ENCODE results near the gene NT5DC1. TPM values are rescaled to one million over a fixed set of nuclear protein-coding genes. Genes with fewer than 3 reads are reported as not detected.

The NT5DC1 gene
- total and polyA plus RNA-seq, 7 experiments from 2014 or later = 30.5 to 53.4 (median 45.8) TPM

DNA sequence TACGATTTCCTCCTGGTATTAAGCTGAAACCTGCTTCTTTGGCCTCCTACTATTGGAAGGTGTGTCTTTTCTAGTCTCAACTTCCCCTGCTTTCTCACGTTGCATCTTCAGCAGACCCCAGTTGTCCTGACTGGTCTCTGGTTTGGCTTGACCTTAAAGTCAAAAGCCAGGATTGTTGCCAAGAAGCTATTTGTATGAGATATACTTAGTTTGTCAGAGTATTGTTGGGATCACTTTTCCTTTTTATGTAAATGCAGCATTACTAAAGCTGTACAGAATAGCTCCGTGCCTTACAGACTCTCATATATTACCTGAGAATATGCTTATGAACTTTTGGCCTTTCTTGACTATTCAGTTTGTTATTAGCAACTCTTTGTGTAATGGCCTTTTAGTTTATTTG, 92.1 kb downstream of the NT5DC1 start:
- ChIA-PET CTCF (no interaction called here), POLR2A (no interaction called here)
- no peaks in the 10 kb centered on the region for H3K4me1 ChIP-seq (ENCODE audit: control insufficient read depth in 2 of 2, insufficient read depth in 2 of 2, low read length in 2 of 2)

GRCh38 chr6:116196841-116197240, 96.2 kb downstream of the NT5DC1 start:
- Histone ChIP-seq H3K36me3 (ENCODE audit: control insufficient read depth in 2 of 3, insufficient read depth in 3 of 3, low read length in 3 of 3) (no peaks in the 10 kb centered on the region), H3K4me3 (ENCODE audit: low read length) (no peak overlapping the region), H3K9me3 (ENCODE audit: control insufficient read depth in 2 of 3, low read length in 3 of 3) (no peaks in the 10 kb centered on the region), H3K27me3 (ENCODE audit: control insufficient read depth in 2 of 2, insufficient read depth in 2 of 2, low read length in 2 of 2) (no peaks in the 10 kb centered on the region), H3K4me1 (ENCODE audit: control insufficient read depth in 2 of 2, insufficient read depth in 2 of 2, low read length in 2 of 2) (no peaks in the 10 kb centered on the region), H3K27ac (ENCODE audit: low read depth, low read length) (no peak overlapping the region)
- POLR2A ChIA-PET = interaction anchor here (0.6 kb wide), 1 partner anchor 385 kb away, joined by 3 read pairs; no protein-coding TSS in a partner anchor
- DNase-seq (no peak), ATAC-seq (no peak)
- intact Hi-C loops (cut with micrococcal nuclease) = no loop called here
- Mint-ChIP-seq H3K9me3 (no peaks in the 10 kb centered on the region), H3K36me3 (peaks cover 0 to 29% (median 8%) of the 10 kb centered on the region in 5 donors), H3K27me3 (no peaks in the 10 kb centered on the region), H3K4me1 (peaks cover 0 to 11% (median 0%) of the 10 kb centered on the region in 7 donors), H3K4me3 (no peak overlapping the region), H3K27ac (no peak overlapping the region)
- CTCF ChIA-PET = no interaction called here

More for the DNA sequence above, 92.1 kb downstream of the NT5DC1 start:
- Mint-ChIP-seq H3K36me3 (peaks cover 0 to 36% (median 16%) of the 10 kb centered on the region in 5 donors), H3K27me3 (no peaks in the 10 kb centered on the region), H3K9me3 (no peaks in the 10 kb centered on the region), H3K4me1 (peaks cover 0 to 11% (median 0%) of the 10 kb centered on the region in 7 donors), H3K4me3 (no peak overlapping the region), H3K27ac (peak overlapping the region in 1 of 9 donors; percentile 15)
- Histone ChIP-seq H3K4me3 (ENCODE audit: low read length) (no peak overlapping the region), H3K27me3 (ENCODE audit: control insufficient read depth in 2 of 2, insufficient read depth in 2 of 2, low read length in 2 of 2) (no peaks in the 10 kb centered on the region), H3K36me3 (ENCODE audit: control insufficient read depth in 2 of 3, insufficient read depth in 3 of 3, low read length in 3 of 3) (no peaks in the 10 kb centered on the region), H3K9me3 (ENCODE audit: control insufficient read depth in 2 of 3, low read length in 3 of 3) (no peaks in the 10 kb centered on the region), H3K27ac (ENCODE audit: low read depth, low read length) (no peak overlapping the region)
- intact Hi-C loops (cut with micrococcal nuclease) = no loop called here
- DNase-seq = no peak
- ATAC-seq = no peak

DNA sequence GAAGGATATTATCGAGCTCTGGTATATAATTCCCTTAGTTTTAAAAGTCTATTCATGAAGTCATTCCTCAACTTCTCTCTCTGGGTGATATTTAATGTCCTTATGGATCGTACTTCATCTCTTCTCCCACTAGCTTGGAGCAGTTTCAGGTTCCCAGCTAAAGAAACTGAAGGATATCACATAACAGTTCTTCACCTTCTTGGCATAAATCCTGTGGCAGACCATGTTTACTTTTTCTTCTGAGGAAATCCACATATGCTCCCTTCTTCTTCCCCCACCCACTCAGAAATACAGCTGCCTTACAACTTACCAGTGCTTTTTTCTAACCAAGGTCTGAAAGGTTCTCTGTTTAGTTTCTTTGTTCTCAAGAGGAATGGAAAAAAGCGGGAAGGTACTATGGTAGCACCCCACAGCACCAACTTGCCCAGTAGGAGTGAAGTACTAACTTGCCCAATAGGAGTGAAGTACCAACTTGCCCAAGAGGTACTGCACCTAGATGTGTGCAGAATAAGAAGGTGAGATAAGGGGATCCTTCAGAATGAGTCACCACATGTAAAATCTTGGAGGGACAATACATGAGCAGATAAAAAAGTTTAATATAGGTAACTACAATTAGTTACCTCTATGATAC, 100.1 kb downstream of the NT5DC1 start:
- H3K27me3 ChIP-seq (ENCODE audit: control insufficient read depth in 2 of 2, insufficient read depth in 2 of 2, low read length in 2 of 2) = no peaks in the 10 kb centered on the region
- Mint-ChIP-seq H3K4me1 (peaks cover 0 to 8% (median 2%) of the 10 kb centered on the region in 7 donors), H3K27me3 (no peaks in the 10 kb centered on the region), H3K9me3 (no peaks in the 10 kb centered on the region), H3K4me3 (no peak overlapping the region), H3K36me3 (peaks cover 0 to 25% (median 8%) of the 10 kb centered on the region in 5 donors), H3K27ac (no peak overlapping the region)
- ATAC-seq (no peak), DNase-seq (no peak)
- no peaks in the 10 kb centered on the region for H3K36me3 ChIP-seq (ENCODE audit: control insufficient read depth in 2 of 3, insufficient read depth in 3 of 3, low read length in 3 of 3)
- intact Hi-C loops (cut with micrococcal nuclease) = no loop called here
- no peak overlapping the region for H3K27ac ChIP-seq (ENCODE audit: low read depth, low read length)
- POLR2A ChIA-PET = no interaction called here
- no peak overlapping the region for H3K4me3 ChIP-seq (ENCODE audit: low read length)
- CTCF ChIA-PET = no interaction called here
- H3K4me1 ChIP-seq (ENCODE audit: control insufficient read depth in 2 of 2, insufficient read depth in 2 of 2, low read length in 2 of 2) = no peaks in the 10 kb centered on the region
- no peaks in the 10 kb centered on the region for H3K9me3 ChIP-seq (ENCODE audit: control insufficient read depth in 2 of 3, low read length in 3 of 3)

GRCh38 chr6:116201538-116201937, 100.9 kb downstream of the NT5DC1 start:
- H3K27me3 ChIP-seq (ENCODE audit: control insufficient read depth in 2 of 2, insufficient read depth in 2 of 2, low read length in 2 of 2) = no peaks in the 10 kb centered on the region
- intact Hi-C loops (cut with micrococcal nuclease) = no loop called here
- peaks cover 0 to 5% (median 2%) of the 10 kb centered on the region in 7 donors for H3K4me1 Mint-ChIP-seq

GRCh38 chr6:116205281-116205680, 104.6 kb downstream of the NT5DC1 start:
- Histone ChIP-seq H3K9me3 (ENCODE audit: control insufficient read depth in 2 of 3, low read length in 3 of 3) (no peaks in the 10 kb centered on the region), H3K27me3 (ENCODE audit: control insufficient read depth in 2 of 2, insufficient read depth in 2 of 2, low read length in 2 of 2) (no peaks in the 10 kb centered on the region), H3K4me1 (ENCODE audit: control insufficient read depth in 2 of 2, insufficient read depth in 2 of 2, low read length in 2 of 2) (no peaks in the 10 kb centered on the region), H3K36me3 (ENCODE audit: control insufficient read depth in 2 of 3, insufficient read depth in 3 of 3, low read length in 3 of 3) (no peaks in the 10 kb centered on the region), H3K27ac (ENCODE audit: low read depth, low read length) (no peak overlapping the region), H3K4me3 (ENCODE audit: low read length) (no peak overlapping the region)
- ATAC-seq (no peak), DNase-seq (no peak)
- H3K4me3 Mint-ChIP-seq = no peak overlapping the region
- intact Hi-C loops (cut with micrococcal nuclease) = no loop called here
- POLR2A ChIA-PET = no interaction called here
- H3K4me1 Mint-ChIP-seq = peaks cover 0 to 5% (median 0%) of the 10 kb centered on the region in 7 donors
- no peaks in the 10 kb centered on the region for H3K27me3 Mint-ChIP-seq
- peak overlapping the region in 1 of 9 donors; percentile 71 for H3K27ac Mint-ChIP-seq
- H3K9me3 Mint-ChIP-seq = no peaks in the 10 kb centered on the region
- CTCF ChIA-PET = interaction anchor here (0.6 kb wide), 1 partner anchor 63 kb away, joined by 3 read pairs; no protein-coding TSS in a partner anchor
- peaks cover 0 to 9% (median 0%) of the 10 kb centered on the region in 5 donors for H3K36me3 Mint-ChIP-seq

More at GRCh38 chr6:116201538-116201937, 100.9 kb downstream of the NT5DC1 start:
- H3K9me3 Mint-ChIP-seq = no peaks in the 10 kb centered on the region
- H3K27me3 Mint-ChIP-seq = no peaks in the 10 kb centered on the region
- no peak overlapping the region for H3K27ac Mint-ChIP-seq
- Histone ChIP-seq H3K4me1 (ENCODE audit: control insufficient read depth in 2 of 2, insufficient read depth in 2 of 2, low read length in 2 of 2) (no peaks in the 10 kb centered on the region), H3K4me3 (ENCODE audit: low read length) (no peak overlapping the region), H3K36me3 (ENCODE audit: control insufficient read depth in 2 of 3, insufficient read depth in 3 of 3, low read length in 3 of 3) (no peaks in the 10 kb centered on the region), H3K27ac (ENCODE audit: low read depth, low read length) (no peak overlapping the region), H3K9me3 (ENCODE audit: control insufficient read depth in 2 of 3, low read length in 3 of 3) (no peaks in the 10 kb centered on the region)
- DNase-seq = no peak
- H3K36me3 Mint-ChIP-seq = peaks cover 0 to 23% (median 7%) of the 10 kb centered on the region in 5 donors
- no peak overlapping the region for H3K4me3 Mint-ChIP-seq
- no peak for ATAC-seq
- ChIA-PET POLR2A (no interaction called here), CTCF (no interaction called here)

DNA sequence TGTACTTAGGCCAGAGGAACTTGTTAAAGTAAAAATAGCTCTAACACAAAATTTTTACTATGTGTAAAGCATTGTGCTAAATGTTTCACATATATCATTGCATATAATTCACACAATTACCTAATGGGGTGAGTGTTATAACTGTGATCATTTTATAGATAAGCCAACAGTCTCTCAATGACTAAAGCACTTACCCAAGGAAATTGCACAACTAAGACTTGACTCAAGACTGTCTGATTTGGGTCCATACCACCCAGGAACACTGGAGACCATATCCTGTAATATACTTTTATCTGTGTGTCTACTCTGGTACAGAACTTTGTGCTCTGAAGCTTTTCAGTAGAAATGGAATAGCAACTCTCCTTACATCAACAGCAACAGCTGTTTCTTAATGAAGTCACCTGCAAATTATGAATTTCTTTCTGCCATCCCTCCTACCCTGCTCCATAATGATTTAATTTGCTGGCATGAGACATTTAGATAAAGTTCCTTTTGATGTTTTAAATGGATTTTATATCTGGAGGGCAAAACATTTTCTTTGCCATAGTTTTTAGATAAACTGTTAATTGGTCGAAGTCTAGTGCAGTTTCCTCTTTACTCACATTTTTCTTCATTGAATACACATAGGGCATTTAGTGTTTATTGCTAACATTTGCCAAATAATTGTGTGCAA, 105.7 kb downstream of the NT5DC1 start:
- no peaks in the 10 kb centered on the region for H3K27me3 Mint-ChIP-seq
- no peak for DNase-seq
- H3K4me3 Mint-ChIP-seq = no peak overlapping the region
- POLR2A ChIA-PET = no interaction called here
- intact Hi-C loops (cut with micrococcal nuclease) = no loop called here
- no peak overlapping the region for H3K27ac ChIP-seq (ENCODE audit: low read depth, low read length)
- no peaks in the 10 kb centered on the region for H3K9me3 ChIP-seq (ENCODE audit: control insufficient read depth in 2 of 3, low read length in 3 of 3)
- no peaks in the 10 kb centered on the region for H3K4me1 ChIP-seq (ENCODE audit: control insufficient read depth in 2 of 2, insufficient read depth in 2 of 2, low read length in 2 of 2)
- no peaks in the 10 kb centered on the region for H3K9me3 Mint-ChIP-seq
- ATAC-seq = peak; percentile 22
- no peak overlapping the region for H3K4me3 ChIP-seq (ENCODE audit: low read length)
- CTCF ChIA-PET = interaction anchor here (0.9 to 1.0 kb wide), 2 partner anchors 12 to 52 kb away, joined by 3 read pairs; no protein-coding TSS in a partner anchor
- H3K4me1 Mint-ChIP-seq = peaks cover 0 to 4% (median 0%) of the 10 kb centered on the region in 7 donors
- H3K27ac Mint-ChIP-seq = no peak overlapping the region
- H3K36me3 Mint-ChIP-seq = peaks cover 0 to 4% (median 0%) of the 10 kb centered on the region in 5 donors
- no peaks in the 10 kb centered on the region for H3K36me3 ChIP-seq (ENCODE audit: control insufficient read depth in 2 of 3, insufficient read depth in 3 of 3, low read length in 3 of 3)
- H3K27me3 ChIP-seq (ENCODE audit: control insufficient read depth in 2 of 2, insufficient read depth in 2 of 2, low read length in 2 of 2) = no peaks in the 10 kb centered on the region

Data from naive thymus-derived CD4-positive, alpha-beta T cell (primary cell).